Kidney tubule cell (primary cell): ENCODE data around the gene SEMA5A.

Experiments used
- DNase-seq: peaks from one replicate; pipeline ENCODE4 v3.0.0-alpha.2; 2018; ENCODE audit warnings: low spot score

SEMA5A gene

DNA sequence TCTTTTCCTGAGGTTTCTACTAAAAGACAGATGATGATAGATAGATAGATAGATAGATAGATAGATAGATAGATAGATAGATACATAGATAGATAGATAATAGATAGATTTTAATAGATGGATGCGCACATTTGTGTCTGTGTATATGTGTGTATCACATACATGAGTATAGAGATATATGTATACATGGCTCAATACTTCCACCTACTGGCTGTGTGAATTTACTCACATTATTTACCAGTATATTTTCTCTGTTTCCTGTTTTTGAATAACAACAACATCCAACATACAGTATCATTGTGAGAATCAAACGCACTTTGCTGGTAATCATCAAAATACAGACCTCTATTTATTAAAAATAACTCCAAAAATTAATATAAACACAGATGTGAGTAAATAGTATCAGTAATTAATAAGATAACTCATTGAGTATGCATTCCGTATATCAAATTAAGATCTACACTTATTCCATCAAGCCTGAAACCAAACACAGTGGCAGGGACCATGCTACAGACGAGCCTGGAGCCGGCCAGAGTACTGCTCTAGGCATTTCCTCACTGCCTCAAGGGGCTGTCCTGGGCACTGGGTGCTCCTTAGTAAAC lies 338.0 kb downstream of the SEMA5A start:
- peak; percentile 57 for DNase-seq

DNA sequence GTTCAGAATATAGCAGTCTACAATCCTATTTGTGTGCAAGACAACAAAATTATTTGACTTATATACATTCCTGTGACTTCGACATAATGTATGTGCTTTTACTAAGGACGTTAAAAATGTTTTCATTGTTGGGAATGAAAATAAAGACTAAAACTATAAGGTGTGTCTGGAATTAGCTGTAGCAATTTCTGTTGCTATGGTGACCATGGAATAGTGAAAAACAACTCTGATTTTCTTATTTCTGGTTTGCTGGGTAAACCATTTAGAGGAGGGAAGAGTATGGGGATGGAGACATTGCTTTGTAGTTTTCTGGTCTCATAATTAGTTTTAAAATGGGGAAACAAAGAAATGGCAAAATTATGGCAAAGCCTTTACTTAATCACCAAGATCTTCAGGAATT lies 343.2 kb downstream of the SEMA5A start:
- DNase-seq, result no peak

DNA sequence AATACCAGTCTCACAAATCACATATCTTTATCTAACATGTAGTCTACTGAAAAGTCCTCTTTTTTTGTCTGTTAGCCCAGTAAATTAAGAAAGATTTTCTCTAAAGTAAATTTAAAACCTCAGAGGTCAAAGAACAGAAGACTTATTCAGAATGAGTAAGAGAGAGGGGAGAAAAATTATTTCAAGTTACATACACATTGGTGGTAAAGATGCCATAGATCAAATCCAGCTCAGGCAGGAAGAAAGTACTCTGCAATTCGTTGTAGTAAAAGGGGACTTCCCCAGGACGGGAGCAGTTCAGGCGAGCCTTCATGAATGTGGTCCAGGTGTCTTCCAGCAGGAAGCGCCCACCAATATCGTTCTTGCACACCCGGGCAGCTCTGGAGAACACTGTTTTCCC lies 344.1 kb downstream of the SEMA5A start:
- DNase-seq, result no peak

DNA sequence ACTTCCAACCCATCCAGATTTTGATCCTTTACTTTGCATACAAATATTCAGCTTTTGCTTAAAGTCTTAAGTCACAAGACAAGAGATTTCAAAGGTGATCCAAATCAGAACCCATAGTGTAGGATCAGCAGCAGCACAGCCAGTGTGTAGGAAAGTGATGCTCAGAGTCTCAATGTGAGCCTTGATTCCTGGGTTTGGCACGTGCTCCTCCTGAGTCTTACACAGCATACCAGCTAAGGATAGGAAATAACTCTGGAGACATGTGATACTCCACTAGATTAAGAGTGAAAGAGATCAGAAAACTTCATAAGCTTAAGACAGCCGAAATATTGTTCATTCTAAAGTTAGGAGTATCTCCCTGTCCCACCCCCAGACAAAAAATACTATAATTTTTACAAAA lies 344.9 kb downstream of the SEMA5A start:
- no peak for DNase-seq

DNA sequence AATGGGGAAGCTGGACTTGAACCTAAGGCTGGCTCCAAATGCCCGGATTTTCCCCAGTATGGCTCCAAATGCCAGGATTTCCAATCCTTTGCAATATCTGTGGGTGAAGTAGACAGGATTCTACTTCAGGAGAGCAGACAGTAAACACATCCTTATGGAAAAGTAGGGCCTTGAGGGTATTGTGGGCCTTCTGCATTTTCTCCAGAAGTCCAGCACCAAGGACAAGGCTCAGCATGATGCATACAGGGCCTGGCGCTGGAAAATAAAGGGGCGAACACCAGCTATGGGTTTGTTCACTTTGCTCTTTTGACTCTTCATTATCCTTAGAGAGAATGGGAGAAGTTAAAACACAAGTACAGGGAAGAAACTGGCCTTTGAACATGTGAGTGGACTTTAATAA lies 347.5 kb downstream of the SEMA5A start:
- DNase-seq, result no peak

DNA sequence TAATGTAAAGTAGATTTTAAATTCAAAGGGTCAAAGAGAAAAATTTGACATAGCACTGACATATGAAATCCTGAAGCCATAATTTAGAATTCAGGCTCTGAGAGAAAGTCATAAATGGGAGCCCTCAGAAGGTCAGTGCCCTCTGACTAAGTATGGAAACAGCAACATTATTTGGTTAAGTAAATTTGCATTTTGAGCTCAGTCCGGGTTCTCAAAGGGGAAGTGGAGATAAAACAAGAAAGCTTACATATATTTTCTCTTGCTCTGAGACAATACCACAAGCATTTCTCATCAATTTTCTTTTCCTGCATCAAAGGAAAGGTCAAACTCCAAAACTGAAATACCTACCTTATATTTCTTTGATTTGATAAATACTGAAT lies 348.0 kb downstream of the SEMA5A start:
- DNase-seq, result peak; percentile 52

DNA sequence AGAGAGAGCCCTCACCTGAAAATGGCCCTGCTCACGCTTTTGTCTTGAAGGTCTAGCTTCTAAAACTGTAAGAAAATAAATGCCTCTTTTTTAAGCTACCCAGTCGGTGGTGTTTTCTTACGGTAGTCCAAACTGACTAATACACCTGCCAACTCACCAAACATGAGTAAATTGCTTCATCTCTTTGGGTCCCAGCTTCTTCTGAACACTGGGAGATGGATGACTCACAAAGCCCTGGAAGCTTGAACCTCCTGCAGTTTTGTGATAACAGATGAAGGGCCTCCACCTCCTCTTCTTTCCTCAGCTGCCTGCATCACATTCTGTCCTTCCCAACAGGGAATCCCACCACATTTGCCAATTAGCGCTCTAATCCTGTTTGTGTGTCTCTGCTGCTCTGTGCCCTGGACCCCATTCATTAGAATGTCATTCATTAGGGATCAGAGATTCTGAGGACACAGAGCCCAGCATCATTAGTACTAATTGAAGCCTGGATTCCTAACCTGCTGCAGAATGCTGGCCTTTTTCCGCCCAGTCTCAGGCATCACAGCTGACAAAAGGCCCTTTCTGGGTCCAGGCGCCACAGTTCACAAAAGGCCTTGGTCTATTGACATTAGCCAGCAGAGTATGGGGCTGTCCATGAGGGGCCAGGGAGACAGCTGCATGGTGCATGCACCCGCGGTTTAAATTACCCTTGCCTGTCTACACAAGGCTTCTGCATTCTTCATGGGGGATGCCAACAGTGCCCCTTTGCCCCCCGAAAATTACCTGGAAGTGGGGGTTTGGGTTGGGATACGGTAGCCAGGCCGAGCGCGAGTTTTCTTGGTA lies 349.3 kb downstream of the SEMA5A start:
- DNase-seq, result peak; percentile 65

DNA sequence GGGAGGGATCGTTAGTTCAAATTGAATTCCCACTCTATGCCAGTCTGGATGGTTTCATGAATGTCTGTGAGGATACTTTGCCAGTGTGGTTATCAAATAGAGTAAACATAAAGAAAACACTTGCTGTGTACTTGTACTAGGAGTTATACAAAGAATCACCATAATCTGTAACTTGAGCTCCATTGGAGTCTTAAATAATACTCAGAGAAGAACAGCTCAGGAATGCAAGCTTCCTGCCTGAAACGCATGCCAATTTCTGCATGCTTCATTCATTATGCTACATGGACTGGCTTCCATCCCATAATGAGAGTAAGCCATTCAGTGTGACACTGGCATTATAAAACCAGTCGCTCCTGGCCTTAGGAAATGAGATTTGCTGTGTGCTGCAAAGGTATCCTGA lies 351.4 kb downstream of the SEMA5A start:
- DNase-seq, result peak; percentile 37

DNA sequence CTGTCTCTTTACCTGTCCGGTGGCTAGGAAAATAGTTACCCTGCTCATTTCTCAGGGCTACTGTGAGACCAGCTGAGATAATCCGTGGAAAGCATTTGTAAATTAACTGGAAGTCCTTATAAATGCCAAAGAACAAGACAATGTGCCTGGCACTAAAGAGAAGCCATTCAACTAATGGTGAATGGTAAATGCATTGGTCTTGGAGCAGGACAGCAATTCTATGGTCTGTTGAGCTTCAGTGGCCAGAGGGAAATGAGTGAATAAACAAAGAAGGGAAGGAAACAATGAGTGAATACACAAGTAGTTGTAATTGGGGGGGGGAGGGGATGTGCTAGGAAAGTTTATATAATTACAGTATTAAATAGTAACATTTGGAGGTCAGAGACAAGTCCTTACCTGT lies 353.6 kb downstream of the SEMA5A start:
- no peak for DNase-seq

DNA sequence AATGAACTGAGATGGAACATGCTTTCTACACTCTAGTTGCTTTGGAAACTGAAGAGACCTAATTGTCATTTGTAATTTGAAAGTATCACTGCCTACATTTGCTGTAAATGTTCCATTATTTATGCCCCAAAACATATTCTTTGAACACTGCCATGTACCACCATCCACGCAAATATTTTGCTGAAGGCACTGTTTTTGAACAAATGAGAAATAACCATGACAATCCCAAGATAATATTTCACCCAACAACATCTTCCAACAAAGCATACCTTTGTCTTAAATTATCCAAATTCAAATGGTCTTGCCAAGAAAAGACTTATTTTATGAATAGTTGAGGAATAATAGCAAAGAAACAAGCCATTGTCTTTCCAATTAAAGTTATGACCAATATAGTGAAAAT lies 356.2 kb downstream of the SEMA5A start:
- no peak for DNase-seq

DNA sequence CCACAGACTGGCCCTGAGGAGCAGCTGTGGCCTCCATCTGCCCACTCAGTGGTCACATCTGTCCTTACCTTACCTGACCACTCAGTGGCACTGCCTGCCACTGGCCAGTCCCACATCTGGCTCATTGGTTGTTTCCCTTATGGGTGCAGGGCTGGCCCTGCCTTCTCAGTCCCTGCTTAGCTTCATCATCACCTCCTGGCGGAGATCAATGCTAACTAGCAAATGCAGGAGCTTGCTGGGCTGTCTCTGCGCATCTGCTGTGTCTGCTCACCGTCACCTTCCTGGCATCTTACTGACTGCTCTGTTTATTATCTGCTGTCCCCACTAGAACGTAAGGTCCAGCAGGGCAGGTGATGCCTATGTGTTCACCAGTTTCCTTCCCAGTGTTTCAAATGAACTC lies 356.9 kb downstream of the SEMA5A start:
- no peak for DNase-seq

DNA sequence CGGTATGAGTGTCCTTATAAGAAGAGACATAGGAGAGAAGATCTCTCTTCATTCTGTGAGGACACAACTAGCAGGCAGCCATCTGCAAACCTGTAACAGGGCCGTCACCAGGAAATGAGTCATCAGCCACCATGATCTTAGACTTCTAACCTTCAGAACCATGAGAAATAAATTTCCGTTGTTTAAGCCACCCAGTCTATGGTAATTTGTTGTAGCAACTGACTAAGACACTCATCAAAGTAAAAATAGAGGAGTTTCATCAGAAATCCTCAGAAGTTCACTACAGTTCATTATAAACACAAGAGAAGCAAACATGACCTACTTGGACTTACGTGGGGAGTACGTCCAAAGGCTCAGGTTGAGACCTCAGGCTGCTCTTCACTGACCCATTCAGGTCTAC lies 357.7 kb downstream of the SEMA5A start:
- DNase-seq, result peak; percentile 43

DNA sequence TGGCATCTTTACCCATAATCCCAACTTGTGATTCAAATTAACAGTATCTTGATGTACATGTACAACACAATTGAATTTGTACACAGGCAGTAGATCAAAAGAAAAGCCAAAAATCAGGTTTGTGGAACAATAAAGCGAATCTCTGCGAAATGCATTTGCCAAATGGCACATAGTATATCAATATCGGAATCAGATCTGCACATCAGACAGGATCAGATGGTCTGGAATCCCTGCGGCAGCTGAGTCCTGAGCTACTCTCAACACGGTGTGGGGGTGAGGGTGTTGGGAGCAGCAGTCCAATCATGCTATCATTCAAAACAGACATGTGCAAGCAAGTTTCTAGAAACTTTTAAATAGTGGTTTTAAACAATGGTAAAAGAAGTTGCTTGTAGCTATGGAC lies 358.3 kb downstream of the SEMA5A start:
- no peak for DNase-seq

DNA sequence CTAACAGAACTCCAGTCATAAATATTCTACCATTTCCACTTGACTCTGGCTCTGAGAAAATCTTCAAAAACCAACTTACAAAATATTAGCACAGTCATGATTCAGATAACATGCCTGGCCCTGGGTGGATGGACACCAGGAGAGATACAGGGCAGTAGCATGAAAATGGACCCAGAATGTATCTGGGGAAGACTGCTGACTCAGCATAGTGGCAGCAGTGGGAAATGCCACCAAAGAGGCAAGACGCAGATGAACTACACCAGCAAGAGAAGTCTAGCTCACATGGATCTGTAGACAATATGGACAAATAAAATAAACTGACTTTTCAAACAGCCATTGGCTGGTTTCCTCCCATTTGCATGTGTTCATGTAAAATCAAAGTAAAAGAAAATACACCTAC lies 359.8 kb downstream of the SEMA5A start:
- no peak for DNase-seq

DNA sequence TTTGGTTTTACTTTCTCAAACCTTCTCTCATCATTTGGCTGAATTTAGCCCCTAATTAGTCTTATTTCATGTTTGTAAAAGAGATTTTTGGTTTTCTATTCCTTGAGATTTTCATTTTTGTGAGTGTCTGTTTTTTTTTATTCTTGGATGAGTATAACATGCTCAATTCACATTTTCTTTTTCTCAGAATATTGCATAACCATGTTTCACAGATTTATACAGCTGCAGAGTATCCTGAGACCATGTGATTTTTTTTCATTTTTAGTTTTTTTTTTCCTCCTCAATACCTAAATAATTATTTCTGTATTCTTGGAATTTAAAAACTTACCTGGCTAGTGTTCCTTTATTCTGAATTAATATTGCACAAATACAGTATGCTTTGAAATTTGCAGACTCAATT lies 361.9 kb downstream of the SEMA5A start:
- no peak for DNase-seq

DNA sequence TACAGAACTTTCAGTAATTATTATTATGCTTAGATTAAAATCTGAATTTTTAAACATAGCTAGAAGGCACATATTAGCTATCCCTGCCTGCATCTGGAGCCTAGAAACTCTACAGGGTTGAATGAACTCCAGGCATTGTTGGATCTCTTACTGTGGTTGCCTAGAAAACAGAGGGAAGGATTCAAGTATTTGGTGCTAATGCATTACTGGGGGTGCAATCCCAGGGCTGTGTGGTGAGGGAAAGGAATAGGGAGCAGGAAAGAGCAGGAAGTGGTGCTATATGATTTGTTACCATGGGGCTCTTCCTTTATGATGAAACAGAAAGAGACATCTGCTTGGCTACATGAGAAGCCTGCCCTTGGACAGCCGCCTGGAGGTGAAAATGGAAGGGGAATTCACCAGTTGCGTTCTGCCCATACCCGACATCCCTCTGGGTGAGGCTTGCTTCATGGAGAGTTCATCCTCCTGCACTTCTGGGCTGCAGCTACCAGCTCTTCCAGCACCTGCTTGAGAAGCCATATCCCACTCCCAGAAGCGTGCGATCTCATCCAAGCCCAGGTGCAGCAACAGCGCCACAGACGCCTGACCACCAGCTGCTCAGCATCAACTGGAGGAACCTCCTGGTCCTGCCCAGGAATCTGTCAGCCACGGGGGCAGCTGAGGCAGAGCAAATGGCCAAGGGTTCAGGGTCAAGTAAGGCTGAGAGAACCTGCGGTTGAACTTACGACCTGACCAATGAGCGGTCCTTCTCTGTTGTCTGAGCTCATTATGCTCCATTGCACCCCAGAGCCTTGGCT lies 362.8 kb downstream of the SEMA5A start:
- DNase-seq, result no peak

DNA sequence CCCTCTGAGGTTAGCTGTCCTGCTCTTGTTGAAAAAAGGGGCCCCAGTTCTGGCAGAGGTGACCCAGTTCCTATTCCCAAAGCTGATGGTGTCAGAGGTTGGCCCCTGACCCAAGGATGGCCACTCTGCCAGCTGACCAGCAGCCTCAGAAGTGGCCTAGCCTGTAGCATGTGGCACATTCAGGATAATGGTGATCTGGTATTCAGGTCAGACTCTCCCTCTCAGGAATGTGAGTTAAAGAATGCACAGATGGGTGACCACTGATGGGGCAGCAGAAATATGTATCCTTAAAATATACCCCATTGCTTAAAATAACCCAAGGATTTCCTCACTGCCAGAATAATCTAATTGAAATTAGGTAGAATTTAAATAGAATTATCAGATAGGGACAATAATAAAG lies 369.2 kb downstream of the SEMA5A start:
- no peak for DNase-seq

DNA sequence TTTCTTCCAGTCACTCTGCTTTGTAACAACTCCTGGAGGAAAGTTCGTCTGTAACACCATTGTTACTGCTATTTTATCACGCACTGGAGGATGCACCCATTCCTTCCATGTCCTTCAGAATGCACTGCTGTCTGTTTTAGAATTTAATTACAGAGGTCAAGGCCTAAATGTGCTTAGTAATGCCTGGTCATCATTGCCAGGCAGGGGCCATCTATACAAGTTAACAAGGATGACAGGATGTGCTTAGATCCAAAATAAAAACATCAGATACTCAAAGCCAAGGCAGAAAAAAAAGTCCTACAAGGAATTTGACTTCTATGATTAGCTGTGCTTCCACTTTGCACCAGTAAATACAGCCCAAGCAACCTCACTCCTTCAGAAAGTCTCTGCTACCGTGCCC lies 371.4 kb downstream of the SEMA5A start:
- no peak for DNase-seq

DNA sequence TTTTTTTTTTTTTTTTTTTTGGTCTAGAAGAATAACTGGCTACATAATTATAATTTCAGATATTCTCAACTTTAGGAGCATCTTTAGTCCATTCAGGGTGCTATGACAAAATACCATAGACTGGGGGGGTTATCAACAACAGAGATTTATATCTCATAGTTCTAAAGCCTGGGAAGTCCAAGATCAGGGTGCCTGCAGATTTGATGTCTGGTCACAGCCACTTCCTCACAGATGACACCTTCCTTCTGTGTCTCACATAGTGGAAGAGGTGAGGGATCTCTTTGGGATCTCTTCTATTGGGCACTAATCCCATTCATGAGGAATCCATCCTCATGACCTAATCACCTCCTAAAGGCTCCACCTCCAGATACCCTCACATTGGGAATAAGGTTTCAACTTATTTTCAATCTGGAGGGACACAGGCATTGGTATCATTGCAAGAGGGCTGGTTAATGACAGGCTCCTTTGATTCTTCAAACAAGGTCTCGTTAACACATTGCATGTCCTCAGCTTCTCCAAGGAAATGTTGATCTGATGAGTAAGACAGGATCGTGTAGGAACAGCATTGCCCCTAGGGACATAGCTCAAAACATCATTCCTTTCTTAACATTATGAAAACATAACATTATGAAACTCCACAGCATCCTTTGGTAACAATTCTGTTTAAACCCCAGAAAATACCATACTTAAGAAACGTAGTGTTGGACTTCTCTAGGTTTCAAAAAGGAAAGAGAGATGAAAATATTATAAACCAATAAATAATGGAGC lies 372.4 kb downstream of the SEMA5A start:
- DNase-seq, result no peak

DNA sequence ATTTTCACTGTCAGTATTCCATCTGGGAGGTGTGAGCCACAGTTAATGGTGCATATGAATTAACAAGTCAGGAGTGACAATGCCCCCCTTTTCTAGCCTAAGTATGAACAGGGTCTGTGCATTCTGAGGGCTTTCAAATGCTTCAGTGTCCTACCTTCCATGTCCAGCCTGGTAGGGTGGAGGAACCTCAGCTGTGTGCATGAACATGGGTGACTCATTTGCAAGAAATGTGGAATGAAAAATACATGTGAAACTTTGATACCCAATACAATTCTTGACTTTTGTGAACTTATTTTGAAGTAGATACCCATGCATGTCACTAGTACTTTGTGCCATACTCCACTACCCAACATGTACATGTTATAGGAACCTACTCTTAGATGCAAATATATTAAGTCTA lies 375.8 kb downstream of the SEMA5A start:
- DNase-seq, result peak; percentile 39

DNA sequence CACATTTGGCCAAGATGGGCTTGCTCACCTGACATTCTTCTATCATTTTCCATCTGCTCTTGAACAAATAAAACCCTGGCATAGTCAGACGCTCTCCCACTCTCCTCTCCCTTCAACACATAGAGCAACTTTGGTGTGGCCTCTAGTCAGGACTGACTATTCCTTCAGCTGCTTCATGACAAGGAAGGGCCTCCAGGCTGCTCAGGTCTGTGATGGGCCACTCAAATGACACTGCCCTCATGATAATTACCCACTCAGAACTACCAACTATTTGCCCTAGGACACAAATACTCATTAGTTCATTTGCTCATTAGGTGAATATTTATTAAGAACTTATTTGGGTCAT lies 376.3 kb downstream of the SEMA5A start:
- DNase-seq, result no peak

DNA sequence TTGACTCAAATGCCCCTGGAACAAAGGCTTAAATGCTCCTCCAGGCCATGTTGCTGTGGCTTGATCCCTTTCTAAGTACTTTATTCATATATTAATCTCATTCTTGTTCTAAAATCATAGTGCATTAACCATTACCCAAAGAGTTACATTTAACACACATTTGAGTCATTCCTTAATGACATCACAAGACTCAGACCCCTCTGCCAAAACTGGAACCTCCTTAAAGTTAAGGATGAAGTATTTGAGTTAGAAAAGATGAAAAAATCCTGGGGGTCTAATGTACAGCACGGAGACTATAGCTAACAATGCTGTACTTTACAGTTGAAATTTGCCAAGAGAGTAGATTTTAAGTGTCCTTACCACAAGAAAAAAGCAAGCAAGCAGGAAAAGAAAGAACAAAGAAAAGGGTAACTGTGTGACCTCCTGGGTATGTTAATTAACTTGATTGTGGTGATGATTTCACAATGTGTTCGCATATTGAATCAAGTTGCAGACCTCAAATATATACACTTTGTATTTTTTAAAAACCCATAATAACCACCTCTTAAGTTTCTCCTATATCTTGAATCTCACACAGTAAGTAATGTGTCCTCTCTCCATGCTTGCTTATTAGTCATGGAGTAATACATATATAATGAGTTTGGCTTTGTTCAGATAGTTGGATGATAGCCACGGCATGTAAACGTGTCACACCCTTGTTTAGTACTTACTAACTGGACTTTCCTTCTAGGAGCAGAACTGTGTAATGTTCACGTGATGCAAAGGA lies 376.9 kb downstream of the SEMA5A start:
- DNase-seq, result peak; percentile 18
